ENCODE results near the gene IRGQ.
"Not testable (repeated sequence)": the region's sequence is repeated elsewhere in the genome, so short reads cannot be mapped to it uniquely, and the experiment has no call there.

Gene IRGQ

DNA sequence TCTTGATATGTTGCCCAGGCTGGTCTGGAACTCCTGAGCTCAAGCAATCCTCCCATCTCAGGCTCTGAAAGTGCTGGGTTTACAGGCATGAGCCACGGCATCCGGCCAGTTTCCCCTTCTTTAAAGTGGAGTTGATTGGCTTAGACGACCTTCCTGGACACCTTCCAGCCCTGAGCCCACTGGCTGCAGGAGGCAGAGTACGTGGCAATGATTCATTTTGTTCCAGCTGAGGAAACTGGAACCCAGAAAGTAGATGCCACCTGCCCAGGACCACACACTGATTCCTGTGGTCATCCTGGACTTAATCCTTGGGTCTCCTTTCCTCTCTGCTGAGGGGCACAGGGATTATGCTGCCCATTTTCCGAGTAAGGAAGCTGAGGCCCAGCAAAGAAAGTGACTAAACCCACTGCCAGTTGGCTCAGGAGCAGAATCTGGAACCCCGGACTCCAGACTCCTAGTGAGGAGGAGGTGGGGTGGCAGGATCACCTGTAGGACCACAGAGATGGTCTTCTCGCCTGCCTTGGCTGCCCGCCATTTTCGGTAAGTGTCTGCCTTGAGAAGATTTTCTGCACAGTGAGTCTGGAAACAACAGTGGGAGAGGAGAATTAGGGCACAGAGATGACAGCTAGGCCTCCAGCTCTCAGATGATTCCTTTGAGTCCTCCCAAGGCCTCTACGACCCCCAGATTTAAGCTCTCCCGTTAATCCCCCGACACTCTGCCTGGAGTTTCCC lies 21.3 kb downstream of the IRGQ start:
- DNase-seq (ENCODE audit: low read depth in 2 of 2, low spot score in 1 of 2): no peak

DNA sequence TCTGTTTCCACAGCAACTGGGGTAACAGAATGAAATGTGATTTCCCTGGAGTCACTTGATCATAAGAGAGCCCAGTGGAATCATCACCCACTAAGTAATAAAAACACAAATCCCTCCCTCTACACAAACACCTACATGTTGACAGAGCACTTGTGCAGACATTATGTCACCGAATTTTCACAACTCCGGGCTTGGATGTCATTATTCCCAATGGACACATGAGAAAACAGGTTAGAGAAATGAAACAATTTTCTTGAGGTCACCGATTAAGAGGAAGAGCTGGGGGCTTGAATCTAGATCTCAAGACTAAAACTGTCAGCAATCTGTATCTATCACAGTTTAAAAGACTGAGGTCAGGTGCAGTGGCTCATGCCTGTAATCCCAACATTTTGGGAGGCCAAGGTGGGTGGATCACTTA lies 23.8 kb downstream of the IRGQ start:
- no peak for DNase-seq (ENCODE audit: low read depth in 2 of 2, low spot score in 1 of 2)

DNA sequence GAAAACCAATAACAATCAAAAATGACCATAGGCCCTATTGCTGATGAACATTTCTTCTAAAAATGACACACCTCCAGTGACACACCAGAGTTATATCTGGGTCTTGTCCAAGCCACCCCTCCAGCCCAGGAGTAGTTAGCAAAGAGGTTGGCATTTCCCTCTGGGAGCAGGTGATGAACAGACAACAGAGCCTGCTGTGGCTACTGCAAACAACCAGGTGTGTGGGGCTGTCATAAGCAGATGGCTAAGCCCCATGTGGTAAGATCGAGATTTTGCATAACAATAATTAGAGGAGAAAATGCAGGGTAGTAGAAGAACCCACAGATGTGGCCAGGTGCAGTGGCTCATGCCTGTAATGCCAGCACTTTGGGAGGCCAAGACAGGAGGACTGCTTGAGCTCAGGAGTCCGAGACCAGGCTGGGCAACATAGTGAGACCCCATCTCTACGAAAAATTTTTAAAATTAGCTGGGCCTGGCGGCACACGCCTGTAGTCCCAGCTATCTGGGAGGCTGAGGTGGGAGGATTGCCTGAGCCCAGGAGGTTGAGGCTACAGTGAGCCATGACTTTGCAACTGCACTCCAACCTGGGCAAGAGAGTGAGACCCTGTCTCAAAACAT lies 25.7 kb downstream of the IRGQ start:
- DNase-seq (ENCODE audit: low read depth in 2 of 2, low spot score in 1 of 2): no peak

DNA sequence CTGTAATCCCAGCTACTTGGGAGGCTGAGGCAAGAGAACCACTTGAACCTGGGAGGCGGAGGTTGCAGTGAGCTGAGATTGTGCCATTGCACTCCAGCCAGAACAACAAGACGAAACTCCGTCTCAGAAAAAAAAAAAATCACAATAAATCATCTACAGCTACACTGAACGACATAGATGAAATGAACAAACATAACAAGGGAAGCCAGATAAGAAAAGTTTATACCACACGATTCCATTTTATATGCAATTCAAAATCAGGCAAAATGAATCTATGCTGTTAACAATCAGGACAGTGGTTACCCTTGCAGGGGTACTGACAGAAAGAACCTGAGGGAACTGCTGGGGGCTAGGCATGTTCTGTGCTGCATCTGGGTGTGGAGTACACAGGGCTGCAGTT lies 26.3 kb downstream of the IRGQ start:
- no peak for DNase-seq (ENCODE audit: low read depth in 2 of 2, low spot score in 1 of 2)

DNA sequence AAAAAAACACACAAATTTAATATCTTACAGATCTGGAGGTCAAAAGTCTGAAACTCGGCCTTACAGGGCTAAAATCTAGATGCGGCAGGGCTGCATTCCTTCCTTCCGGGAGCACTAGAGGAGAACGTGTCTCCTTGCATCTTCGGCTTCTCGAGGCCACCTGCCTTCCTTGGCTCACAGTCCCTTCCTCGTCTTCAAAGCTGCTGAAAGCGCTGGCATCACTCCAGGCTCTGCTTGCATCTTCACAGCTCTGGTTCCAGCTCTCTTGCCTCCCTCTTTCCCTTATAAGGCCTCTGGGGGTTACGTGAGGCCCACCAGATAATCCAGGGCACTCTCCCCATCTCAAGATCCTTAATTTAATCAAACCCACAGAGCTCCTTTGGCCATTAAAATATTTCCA lies 31.1 kb downstream of the IRGQ start:
- no peak for DNase-seq (ENCODE audit: low read depth in 2 of 2, low spot score in 1 of 2)

DNA sequence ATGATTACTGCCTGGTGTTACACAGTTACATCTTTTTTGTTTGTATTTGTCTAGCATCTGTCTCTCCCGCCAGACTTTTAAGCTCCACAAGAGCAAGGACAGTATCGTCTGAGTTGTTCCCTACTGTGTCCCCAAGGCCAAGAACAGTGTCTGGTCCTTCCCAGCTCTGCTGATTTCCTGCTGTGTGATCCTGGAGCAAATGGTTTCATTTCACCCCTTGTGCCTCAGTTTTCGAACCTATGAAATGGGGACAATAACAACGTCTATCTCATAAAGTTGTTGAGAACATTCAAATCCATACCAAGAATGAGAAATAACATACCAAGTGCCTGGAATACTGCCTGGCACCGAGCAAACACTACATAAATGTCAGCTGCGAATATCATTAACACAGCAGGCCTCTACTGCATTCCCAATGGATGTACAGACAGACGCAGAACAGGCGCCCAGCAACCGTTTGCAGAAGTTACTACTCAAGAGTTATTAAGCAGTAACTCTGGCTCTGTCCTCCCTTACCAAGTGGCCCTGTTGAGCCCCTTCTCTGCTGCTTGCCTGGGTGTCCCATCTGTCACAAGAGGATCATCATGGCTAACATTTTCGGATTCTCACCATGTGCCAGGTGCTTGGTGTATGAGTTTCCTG lies 32.0 kb downstream of the IRGQ start:
- DNase-seq (ENCODE audit: low read depth in 2 of 2, low spot score in 1 of 2): no peak

DNA sequence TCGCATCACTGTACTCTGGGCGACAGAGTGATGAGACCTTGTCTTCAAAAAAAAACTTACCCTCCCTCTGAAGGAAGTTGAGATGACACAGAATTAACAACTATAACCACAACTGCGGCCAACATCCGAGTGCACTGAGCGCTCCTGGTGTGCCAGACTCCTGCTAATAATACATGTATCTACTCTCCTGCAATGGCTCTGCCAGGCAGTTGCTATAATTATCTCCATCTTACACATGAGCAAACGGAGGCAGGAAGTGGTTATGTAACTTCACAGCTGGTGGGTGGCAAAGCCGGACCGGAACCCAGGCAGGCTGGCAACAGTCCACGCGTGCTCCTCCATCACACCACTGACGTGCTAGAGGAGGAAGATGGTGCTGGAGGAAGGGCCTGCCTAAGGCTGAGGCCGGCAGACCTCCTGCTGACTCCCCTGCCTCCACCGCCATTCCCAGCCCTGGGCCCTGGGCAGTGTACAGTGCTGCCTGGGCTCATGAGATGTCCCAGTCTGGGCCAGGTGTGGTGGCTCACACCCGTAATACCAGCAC lies 33.2 kb downstream of the IRGQ start:
- peak; percentile 48 to 68 for DNase-seq (ENCODE audit: low read depth in 2 of 2, low spot score in 1 of 2)

DNA sequence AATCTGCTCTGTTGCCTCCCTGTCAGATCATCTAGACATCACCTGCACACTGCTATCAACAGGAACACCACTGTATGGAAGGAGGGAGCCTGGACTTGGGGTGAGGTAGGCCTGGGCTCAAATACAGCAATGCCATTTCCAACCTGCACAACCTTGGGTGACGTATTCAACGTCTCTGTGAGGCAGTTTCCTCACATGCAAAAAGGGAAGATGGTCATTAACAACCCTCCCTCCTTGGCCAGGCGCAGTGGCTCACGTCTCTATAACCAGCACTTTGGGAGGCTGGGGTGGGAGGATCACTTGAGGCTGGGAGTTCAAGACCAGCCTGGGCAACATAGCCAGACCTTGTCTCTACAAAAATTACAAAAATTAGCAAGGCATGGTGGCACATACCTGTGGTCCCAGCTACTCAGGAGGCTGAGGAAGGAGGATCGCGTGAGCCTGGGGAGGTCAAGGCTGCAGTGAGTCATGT lies 33.7 kb downstream of the IRGQ start:
- DNase-seq (ENCODE audit: low read depth in 2 of 2, low spot score in 1 of 2): no peak

DNA sequence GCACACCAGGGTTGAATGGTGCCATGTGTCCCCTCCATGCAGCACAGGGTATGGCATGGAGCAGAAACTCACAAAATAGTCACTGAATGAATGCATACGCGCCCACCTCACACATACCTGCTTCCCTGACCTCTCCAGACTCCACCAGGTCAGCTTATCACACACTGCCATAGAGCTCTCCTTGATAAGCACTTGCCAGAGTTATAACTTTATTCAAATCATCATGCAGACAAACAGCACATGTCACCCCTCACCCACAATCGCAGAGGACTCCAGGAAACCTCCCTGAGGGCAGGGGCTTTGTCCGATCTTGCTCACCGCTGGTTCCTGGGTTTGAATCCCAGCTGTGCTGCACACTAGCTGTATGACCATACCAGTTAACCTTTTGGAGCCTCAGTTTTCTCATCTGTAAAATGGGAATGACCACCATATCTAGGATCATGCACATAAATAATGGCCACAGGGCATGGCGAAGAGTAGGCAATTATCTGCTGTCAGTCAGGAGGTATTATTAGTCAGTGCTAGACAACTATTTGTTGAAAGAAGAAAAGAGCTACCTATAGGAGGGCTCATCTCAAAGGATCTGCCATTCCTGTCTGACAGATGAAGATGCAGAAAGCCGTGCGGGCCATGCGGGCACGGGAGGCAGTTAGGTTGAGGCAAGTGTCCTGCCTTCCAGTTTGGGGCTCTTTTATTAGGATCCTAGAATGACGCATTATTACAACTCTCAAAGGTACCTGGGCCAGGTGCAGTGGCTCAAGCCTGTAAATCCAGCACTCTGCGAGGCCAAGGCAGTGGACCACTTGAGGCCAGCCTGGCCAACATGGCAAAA lies 34.6 kb downstream of the IRGQ start:
- DNase-seq (ENCODE audit: low read depth in 2 of 2, low spot score in 1 of 2): no peak

DNA sequence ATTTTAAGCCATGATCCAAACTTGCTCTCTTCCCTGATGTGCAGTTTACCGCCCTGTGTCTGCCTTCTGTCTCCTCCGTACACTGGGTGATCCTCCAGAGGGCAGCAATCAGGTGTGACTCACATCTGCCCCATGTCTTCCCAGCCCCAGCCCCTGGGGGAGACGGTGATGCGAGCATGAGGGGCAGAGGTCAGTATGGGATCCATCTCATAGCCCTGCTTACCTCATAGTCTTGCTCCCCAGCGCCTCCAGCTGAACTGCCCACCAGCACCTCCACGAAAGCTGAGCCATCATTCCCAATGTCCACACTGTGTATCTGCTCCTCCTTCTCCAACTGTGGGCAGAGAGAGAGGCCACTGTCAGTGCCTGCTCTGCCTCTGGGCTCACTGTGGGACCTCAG lies 35.2 kb downstream of the IRGQ start:
- no peak for DNase-seq (ENCODE audit: low read depth in 2 of 2, low spot score in 1 of 2)

DNA sequence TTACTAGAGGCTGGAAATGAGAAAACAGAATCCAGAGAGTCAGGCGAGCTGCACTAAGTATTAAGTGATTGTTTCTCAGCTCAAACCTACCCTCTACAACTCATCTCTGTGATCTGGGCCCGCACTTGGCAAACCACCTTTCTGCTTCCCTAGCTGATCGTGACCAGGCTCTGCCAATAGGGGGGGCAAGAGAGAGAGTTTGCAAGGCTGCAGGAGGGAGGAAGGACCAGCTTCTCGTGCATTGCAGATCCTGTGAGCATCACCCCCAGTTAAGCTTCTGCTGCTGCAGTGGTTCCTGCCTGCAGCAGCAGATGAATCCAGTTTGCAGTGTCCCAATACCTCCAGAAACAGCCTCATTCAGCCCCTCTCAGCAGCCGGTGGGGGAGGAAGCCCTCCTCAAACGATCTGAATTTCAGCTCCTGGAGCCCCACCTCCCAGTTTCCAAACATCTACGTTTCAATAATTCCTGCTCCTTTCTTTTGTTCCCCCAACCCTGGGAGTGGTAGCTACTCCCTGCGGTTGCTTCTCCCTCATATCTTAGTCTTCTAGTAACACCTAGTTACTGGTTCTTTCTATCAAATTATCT lies 40.7 kb downstream of the IRGQ start:
- peak; percentile 68 to 76 for DNase-seq (ENCODE audit: low read depth in 2 of 2, low spot score in 1 of 2)

DNA sequence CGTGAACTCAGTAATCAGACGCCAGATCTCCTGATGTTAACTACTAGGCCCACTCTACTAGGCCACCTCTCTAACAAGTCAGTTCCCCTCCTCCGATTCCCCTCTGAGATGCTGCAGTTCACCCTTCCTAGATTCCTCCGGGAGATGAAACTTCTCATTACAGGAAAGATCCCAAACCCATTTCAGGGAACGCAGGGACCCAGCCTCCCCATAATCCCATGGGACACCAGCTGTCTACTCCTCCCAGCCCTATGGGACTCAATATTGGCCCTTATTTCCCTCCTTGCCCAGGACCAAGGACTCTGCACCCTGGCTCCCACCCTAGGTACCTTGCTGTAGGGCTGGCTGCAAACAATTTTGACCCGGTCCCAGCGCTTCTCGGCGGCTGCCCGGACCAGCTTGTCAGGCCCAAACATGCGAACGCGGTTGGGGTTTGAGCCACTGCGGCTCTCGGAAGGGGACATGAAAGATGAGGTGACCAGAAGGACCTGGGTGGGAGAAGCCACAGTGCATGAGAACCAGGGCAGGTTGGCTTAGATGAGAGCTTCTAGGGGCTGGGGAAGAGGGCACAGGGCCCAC lies 41.5 kb downstream of the IRGQ start:
- DNase-seq (ENCODE audit: low read depth in 2 of 2, low spot score in 1 of 2): no peak

DNA sequence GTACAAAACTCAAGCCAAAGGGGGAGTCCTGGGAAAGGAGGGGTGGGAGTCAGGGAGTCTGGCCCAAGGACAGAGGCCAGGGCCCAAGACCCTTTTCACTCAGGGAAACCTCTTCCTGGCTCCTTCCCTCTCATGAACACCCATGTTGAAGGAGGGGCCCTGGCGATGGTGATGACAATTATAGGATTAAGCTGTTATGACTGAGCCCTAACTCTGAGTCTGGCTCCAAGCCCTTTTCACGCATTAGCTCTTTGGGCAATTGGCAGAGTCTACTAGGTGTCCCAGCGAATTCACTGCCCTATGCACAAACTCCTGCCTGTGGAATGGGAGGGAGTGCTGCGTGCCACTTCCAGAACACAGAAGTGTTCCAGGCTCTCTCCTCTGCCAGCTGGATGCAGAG lies 42.3 kb downstream of the IRGQ start:
- no peak for DNase-seq (ENCODE audit: low read depth in 2 of 2, low spot score in 1 of 2)

DNA sequence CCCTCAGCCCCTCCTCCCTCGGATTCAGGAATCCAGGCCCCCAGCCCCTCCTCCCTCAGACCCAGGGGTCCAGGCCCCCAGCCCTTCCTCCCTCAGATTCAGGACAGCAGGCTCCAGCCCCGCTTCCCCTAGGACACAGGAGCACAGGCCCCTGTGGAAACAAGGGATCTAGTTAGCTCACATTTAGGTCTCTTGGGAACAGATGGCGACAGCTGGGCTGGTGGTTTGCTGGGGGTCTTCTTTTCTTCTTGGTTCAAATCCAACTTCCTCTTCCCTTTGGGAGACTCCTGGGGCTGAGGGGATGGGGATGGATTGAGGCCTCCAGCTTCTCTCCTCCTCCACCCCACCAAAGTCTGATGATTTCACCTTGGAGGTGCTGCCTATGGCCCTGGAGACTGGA lies 43.3 kb downstream of the IRGQ start:
- DNase-seq (ENCODE audit: low read depth in 2 of 2, low spot score in 1 of 2): no peak

DNA sequence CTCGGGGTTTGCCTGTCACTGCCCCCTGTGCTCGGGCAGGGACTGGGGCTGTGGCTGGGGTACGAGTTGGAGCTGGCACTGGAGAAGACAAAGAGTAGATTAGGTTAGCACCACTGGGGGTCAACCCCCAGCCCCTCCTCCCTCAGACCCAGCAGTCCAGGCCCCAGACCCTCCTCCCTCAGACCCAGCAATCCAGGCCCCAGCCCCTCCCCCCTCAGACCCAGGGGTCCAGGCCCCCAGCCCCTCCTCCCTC lies 43.8 kb downstream of the IRGQ start:
- DNase-seq (ENCODE audit: low read depth in 2 of 2, low spot score in 1 of 2): no peak

DNA sequence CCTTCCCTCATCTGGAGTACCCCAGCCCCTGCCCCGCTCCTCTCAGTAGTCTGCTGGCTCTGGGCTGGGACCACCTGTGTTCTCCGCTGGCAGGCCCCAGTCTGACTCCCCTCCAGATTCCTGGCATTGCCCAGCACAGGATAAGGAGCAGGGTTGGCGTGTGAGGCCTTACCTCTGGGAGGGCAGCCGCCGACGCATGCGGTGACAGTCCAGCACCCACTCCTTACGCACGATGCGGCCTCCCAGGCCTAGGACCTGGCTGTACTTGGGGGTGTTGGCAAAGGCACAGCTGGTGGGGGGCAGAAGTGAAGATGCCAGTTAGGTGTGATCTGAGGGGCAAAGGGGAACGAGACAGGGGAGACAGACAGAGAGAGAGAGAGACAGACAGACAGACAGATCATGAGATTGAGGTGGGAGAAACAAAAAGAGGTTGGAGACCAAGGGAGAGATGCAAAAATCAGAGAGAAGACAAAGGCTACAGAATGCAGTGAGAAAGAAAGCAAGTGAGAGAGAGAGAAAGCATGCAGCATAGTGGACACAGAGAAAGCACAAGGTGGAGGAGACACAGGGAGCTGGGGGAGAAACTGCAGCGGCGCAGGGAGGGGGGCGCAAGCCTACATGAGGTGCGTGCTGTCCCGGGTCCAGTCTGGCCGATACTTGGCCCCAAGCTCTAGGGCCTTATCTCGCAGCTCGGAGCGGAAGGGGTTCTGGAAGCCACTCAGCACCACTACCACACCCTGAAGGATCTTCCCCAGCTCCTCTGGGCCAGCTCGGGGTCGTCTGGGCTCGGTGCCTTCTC lies 44.3 kb downstream of the IRGQ start:
- DNase-seq (ENCODE audit: low read depth in 2 of 2, low spot score in 1 of 2): no peak

DNA sequence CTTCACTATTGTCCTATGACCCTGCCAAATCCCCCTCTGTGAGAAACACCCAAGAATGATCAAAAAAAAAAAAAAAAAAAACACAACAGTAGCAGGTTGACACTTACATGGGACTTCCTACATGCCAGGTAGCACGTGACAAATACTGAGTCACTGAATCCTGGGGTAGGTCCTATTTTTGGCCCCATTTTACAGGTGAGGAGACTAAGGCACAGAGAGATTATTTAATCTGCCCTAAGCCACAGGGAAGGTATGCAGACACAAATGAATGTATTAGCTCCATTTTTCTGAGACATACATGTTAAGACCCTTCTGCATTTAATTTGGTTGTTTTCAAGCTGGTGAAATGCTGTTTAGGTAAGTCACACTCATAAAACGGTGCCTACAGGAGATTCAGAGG lies 47.2 kb downstream of the IRGQ start:
- DNase-seq (ENCODE audit: low read depth in 2 of 2, low spot score in 1 of 2): no peak

DNA sequence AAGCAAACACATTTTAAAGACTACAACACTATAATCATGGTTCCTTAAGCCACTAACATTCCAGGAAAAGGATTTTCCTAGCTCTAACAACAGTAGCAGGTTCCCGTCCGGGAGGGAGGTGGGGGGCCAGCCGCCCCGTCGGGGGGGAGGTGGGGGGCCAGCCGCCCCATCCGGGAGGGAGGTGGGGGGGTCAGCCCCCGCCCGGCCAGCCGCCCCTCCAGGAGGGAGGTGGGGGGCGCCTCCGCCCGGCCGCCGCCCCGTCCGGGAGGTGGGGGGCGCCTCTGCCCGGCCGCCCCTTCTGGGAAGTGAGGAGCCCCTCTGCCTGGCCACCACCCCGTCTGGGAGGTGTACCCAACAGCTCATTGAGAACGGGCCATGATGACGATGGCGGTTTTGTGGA lies 48.0 kb downstream of the IRGQ start:
- not testable (repeated sequence) for DNase-seq (ENCODE audit: low read depth in 2 of 2, low spot score in 1 of 2)

DNA sequence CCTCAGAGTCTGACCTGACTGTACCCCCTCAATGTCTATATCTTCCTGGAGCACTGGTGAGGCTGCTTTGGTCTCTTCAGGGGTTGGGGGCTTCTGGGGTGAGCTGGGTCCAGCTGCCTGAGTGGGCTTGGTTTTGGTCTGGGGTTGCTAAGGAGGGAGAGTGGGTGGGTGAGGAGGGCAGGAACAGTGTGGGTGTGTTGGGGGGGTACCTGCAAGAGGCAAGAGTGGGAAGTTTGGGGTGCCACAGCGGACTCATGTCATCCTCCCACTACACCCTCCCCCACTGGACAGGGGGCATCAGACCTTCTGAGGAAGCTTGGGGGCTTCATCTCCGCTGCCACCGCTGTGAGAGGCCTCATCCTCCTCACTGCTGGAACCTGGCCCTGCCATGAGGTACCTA lies 49.4 kb downstream of the IRGQ start:
- no peak for DNase-seq (ENCODE audit: low read depth in 2 of 2, low spot score in 1 of 2)

DNA sequence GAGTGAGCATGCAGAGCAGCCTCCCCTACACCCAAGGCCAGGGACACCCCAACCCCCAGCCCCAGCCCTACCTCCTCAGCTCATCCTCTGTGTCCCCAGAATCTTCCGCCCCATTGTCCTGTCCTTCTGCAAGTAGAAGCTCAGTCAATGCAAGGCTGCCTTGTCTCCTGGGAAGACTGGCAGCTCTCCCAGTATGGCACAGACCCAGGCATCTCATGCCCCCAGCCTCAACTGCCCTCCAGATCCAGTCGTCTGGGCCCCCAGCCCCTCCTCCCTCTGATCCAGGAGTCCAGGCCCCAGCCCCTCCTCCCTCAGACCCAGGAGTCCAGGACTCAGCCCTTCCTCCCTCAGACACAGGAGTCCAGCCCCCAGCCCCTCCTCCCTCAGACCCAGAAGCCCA lies 50.0 kb downstream of the IRGQ start:
- no peak for DNase-seq (ENCODE audit: low read depth in 2 of 2, low spot score in 1 of 2)
